NCI-H1436 treated with DMSO at 0.1 percent for 48 hours (cell line): ENCODE data around the gene PTPRJ.
"Not testable (repeated sequence)": the region's sequence is repeated elsewhere in the genome, so short reads cannot be mapped to it uniquely, and the experiment has no call there.

Experiments
- DNase-seq: peaks from one replicate; lab custom pipeline; 2025; lab: John Stamatoyannopoulos, UW

The PTPRJ gene

GRCh38 chr11:48122246-48122645 is 141.9 kb downstream of the PTPRJ start:
- no peak for DNase-seq

- DNase-seq, result no peak
Observed at GRCh38 chr11:48122656-48123055, 142.3 kb downstream of the PTPRJ start.

- no peak for DNase-seq
Observed at GRCh38 chr11:48123254-48123875, 143.0 kb downstream of the PTPRJ start.

GRCh38 chr11:48123934-48124755 is 143.8 kb downstream of the PTPRJ start:
- DNase-seq, result no peak

- no peak for DNase-seq
Observed at GRCh38 chr11:48124880-48125279, 144.5 kb downstream of the PTPRJ start.

GRCh38 chr11:48125866-48126265 is 145.5 kb downstream of the PTPRJ start:
- no peak for DNase-seq

GRCh38 chr11:48127521-48128183 is 147.3 kb downstream of the PTPRJ start:
- no peak for DNase-seq

- no peak for DNase-seq
Observed at GRCh38 chr11:48129697-48130395, 149.5 kb downstream of the PTPRJ start.

GRCh38 chr11:48134221-48134922 is 154.0 kb downstream of the PTPRJ start:
- DNase-seq, result no peak

GRCh38 chr11:48138222-48138621 is 157.9 kb downstream of the PTPRJ start:
- DNase-seq, result no peak

- not testable (repeated sequence) for DNase-seq
Observed at GRCh38 chr11:48139896-48140295, 159.5 kb downstream of the PTPRJ start.

GRCh38 chr11:48141475-48142122 is 161.2 kb downstream of the PTPRJ start:
- no peak for DNase-seq

- no peak for DNase-seq
Observed at GRCh38 chr11:48142889-48143288, 162.5 kb downstream of the PTPRJ start.

GRCh38 chr11:48148749-48149148 is 168.4 kb downstream of the PTPRJ start:
- DNase-seq, result no peak

GRCh38 chr11:48150213-48150612 is 169.9 kb downstream of the PTPRJ start:
- no peak for DNase-seq

GRCh38 chr11:48154151-48154550 is 173.8 kb downstream of the PTPRJ start:
- no peak for DNase-seq

GRCh38 chr11:48161951-48162884 is 181.9 kb downstream of the PTPRJ start:
- DNase-seq, result no peak

GRCh38 chr11:48162885-48163268 is 182.5 kb downstream of the PTPRJ start:
- DNase-seq, result no peak

- no peak for DNase-seq
Observed at GRCh38 chr11:48163360-48164100, 183.2 kb downstream of the PTPRJ start.
